ENCODE results near the gene MASP2. TPM values are rescaled to one million over a fixed set of nuclear protein-coding genes. Genes with fewer than 3 reads are reported as not detected.
A peak's percentile ranks its signal among the peaks of the same experiment; 100 is the strongest.
"Not testable (repeated sequence)": the region's sequence is repeated elsewhere in the genome, so short reads cannot be mapped to it uniquely, and the experiment has no call there.

MASP2 gene
- total RNA-seq, 2 donors from 2014 or later: not detected

- DNase-seq (ENCODE audit: low spot score): no peak
Measured at GRCh38 chr1:11042995-11043874, 3.8 kb downstream of the MASP2 start.

GRCh38 chr1:11042065-11042464 lies 5.0 kb downstream of the MASP2 start:
- DNase-seq (ENCODE audit: low spot score): no peak
- intact Hi-C loops (cut with DNase I): loop anchor here in 1 of 2 donors (5.0 kb wide), 1 partner anchor 605 kb away; no protein-coding TSS in a partner anchor

More at GRCh38 chr1:11042995-11043874, 3.8 kb downstream of the MASP2 start:
- intact Hi-C loops (cut with DNase I): loop anchor here in 1 of 2 donors (5.0 kb wide), 1 partner anchor 604 kb away; no protein-coding TSS in a partner anchor

DNA sequence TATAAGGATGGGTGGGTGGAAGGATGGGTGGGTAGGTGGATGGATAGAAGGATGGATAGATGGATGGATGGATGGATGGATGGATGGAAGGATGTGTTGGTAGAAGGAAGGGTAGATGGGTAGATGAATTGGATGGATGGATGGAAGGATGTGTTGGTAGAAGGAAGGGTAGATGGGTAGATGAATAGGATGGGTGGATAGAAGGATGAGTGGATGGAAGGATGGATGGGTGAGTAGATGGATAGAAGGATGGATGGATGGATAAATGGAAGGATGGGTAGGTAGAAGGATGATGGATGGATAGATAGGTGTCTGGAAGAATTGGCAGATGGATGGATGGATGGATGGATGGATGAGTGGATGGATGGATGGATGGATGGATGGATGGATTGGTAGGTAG lies 6.0 kb downstream of the MASP2 start:
- intact Hi-C loops (cut with DNase I): loop anchor here in 1 of 2 donors (5.0 kb wide), 1 partner anchor 606 kb away; no protein-coding TSS in a partner anchor

GRCh38 chr1:11040105-11040429 lies 7.0 kb downstream of the MASP2 start:
- intact Hi-C loops (cut with DNase I): loop anchor here in 1 of 2 donors (5.0 kb wide), 1 partner anchor 607 kb away; no protein-coding TSS in a partner anchor
- DNase-seq (ENCODE audit: low spot score): not testable (repeated sequence)

More for the DNA sequence above, 6.0 kb downstream of the MASP2 start:
- no peak for DNase-seq (ENCODE audit: low spot score)

DNA sequence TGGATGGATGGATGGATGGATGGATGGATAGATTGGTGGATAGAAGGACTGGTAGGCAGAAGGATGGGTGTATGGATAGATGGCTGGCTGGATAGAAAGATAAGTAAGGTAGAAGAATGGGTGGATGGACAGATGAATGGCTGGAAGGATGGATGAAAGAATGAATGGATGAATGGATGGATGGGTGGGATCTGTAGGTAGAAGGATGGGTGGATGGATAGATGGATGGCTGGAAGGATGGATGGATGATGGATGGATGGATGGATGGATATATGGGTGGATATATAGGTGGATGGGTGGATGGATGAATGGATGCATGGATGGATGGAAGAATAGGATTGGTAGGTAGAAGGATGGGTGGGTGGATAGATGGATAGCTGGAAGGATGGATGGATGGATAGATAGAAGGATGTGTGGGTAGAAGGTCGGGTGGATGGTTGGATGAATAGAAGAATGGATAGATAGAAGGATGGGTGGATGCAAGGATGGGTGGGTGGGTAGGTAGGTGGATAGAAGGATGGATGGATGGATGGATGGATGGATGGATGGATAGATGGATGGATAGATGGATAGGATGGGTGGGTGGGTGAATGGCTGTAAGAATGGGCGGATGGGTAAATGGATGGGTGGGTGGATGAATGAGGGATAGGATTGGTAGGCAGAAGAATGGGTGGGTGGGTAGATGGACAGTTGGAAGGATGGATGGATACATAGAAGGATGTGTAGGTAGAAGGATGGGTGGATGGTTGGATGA lies 7.5 kb downstream of the MASP2 start:
- intact Hi-C loops (cut with DNase I): loop anchor here in 1 of 2 donors (5.0 kb wide), 1 partner anchor 608 kb away; no protein-coding TSS in a partner anchor
- DNase-seq (ENCODE audit: low spot score): no peak

GRCh38 chr1:11037740-11038182 lies 9.3 kb downstream of the MASP2 start:
- peak; percentile 96 for DNase-seq (ENCODE audit: low spot score)
- intact Hi-C loops (cut with DNase I): no loop called here

- intact Hi-C loops (cut with DNase I); DNase-seq (ENCODE audit: low spot score): not testable (repeated sequence)
Measured at GRCh38 chr1:11037019-11037739, 9.9 kb downstream of the MASP2 start.

DNA sequence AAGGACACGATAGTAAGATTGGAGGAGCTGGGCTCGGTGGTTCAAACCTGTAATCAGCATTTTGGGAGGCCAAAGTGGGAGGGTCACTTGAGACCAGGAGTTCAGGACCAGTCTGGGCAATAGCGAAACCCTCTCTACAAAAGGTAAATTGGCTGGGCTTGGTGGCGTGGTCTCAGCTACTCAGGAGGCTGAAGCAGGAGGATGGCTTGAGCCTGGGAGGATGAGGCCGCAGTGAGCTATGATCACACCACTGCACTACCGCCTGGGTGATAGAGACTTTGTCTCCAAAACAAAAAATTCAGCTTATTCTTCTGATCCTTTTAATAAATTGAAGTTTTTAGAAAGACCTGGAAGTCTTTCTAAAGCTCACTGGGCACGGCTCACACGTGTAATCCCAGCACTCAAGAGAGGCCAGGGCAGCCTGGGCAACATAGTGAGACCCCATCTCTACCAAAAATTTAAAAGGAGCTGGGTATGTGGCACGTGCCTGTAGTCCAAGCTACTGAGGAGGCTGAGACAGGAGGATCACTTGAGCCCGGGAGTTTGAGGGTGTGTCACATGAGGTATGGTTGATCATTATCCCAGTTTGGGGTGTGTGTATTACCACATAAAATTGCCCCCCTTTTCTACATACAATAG lies 15.3 kb downstream of the MASP2 start:
- intact Hi-C loops (cut with DNase I): no loop called here
- no peak for DNase-seq (ENCODE audit: low spot score)

GRCh38 chr1:11030865-11031264 lies 16.2 kb downstream of the MASP2 start:
- intact Hi-C loops (cut with DNase I): no loop called here
- DNase-seq (ENCODE audit: low spot score): no peak

DNA sequence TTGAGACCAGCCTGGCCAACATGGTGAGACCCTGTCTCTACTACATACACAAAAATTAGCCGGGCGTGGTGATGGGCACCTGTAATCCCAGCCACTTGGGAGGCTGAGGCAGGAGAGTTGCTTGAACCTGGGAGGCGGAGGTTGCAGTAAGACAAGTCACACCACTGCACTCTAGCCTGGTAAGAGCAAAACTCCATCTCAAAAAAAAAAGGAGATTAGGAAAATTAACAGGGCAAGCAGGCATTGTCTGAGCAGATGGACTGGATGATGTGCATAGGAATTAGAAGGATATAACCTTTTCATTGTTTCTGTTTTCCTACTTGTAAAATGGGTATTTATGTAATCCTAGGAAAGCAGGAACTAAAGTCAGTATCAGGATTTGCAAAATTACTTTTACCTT lies 19.0 kb downstream of the MASP2 start:
- intact Hi-C loops (cut with DNase I): no loop called here

DNA sequence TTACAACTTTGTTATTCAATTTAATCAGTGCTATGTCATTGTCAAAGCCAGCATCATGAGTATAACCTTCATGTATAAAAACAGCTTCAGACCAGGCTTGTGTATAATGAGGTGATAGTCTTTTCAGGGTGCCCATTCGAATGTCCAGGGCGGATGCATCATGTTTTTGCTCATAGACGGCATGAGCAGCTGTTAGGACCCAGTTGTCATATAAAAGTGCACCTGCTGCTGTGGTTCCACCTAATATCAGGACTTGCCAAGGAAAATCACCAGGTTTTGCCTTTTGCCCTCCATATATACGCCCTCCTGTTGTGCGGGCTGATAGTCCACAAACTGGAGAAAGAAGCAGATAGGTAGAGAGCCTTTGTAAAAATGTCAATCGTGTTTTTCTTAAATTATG lies 19.7 kb downstream of the MASP2 start:
- DNase-seq (ENCODE audit: low spot score): no peak

More for the DNA sequence above, 19.0 kb downstream of the MASP2 start:
- DNase-seq (ENCODE audit: low spot score): no peak

DNA sequence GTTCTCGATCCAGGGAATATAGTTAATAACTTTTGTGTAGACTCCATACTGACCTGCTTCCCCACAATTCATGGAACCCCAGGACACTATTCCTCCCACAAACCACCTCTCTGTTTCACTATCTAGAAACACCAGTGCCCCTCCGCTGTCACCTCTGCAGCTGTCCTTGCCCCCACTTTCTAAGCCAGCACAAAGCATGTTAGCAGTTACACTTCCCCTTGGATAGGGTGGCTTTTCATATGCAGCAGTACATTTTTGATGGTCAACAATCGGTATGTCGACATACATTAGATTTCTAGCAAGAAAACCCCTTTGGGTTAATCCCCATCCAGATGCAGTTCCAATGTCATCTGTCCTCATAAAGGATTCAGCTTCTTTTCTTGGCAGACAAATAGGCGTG lies 20.1 kb downstream of the MASP2 start:
- no peak for DNase-seq (ENCODE audit: low spot score)
- intact Hi-C loops (cut with DNase I): no loop called here

More for the DNA sequence above, 19.7 kb downstream of the MASP2 start:
- intact Hi-C loops (cut with DNase I): no loop called here

DNA sequence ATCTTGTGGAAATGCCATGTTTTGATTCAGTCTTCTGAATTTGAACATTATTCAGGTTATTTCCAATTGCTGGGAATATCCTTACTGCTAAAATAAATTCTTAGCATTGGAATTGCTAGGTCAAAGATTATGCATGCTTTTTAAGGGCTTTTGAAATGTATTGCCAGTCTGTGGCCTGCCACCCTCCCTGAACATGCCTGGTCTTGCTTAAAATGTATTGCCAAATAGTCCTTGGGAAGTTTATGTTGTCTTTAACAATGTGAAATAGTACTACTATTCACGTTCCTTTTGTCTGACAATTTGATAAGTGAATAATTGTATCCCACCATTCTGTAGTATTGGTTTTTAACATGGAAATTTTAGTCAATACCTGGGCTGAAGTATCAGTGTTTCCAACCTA lies 21.0 kb downstream of the MASP2 start:
- DNase-seq (ENCODE audit: low spot score): no peak
- intact Hi-C loops (cut with DNase I): no loop called here

GRCh38 chr1:11025618-11026017 lies 21.4 kb downstream of the MASP2 start:
- intact Hi-C loops (cut with DNase I): no loop called here

DNA sequence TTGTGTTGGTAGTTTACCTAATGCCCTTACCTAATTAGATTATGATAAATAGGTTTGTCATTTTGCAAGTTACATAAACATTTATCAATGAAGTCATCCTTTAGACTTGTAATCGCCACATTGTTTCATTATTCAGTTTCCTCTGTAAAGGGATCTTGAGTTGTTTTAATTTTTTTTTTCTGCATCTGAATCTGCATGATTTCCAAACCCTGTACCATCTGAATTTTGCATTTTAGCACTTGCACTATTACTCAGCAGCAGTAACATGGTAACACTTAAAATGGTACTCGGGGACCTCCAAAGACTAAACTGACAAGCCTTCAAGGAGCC lies 22.2 kb downstream of the MASP2 start:
- DNase-seq (ENCODE audit: low spot score): no peak
- intact Hi-C loops (cut with DNase I): no loop called here

More at GRCh38 chr1:11025618-11026017, 21.4 kb downstream of the MASP2 start:
- DNase-seq (ENCODE audit: low spot score): no peak

GRCh38 chr1:11024154-11024873 lies 22.7 kb downstream of the MASP2 start:
- intact Hi-C loops (cut with DNase I): no loop called here
- DNase-seq (ENCODE audit: low spot score): no peak

DNA sequence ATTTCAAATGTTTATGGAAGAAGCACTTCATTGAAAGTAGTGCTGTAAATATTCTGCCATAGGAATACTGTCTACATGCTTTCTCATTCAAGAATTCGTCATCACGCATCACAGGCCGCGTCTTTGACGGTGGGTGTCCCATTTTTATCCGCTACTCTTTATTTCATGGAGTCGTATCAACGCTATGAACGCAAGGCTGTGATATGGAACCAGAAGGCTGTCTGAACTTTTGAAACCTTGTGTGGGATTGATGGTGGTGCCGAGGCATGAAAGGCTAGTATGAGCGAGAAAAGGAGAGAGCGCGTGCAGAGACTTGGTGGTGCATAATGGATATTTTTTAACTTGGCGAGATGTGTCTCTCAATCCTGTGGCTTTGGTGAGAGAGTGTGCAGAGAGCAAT lies 23.8 kb downstream of the MASP2 start:
- intact Hi-C loops (cut with DNase I): no loop called here

GRCh38 chr1:11019971-11020370 lies 27.1 kb downstream of the MASP2 start:
- no peak for DNase-seq (ENCODE audit: low spot score)
- intact Hi-C loops (cut with DNase I): loop anchor here in 1 of 2 donors (5.0 kb wide), 1 partner anchor 1242 kb away; no protein-coding TSS in a partner anchor

More for the DNA sequence above, 23.8 kb downstream of the MASP2 start:
- no peak for DNase-seq (ENCODE audit: low spot score)

Data from posterior vena cava (tissue), 2 donors.